ENCODE results near the gene IL17RC. TPM values are rescaled to one million over a fixed set of nuclear protein-coding genes. Genes with fewer than 3 reads are reported as not detected.
A peak's percentile ranks its signal among the peaks of the same experiment; 100 is the strongest.

IL17RC gene
- total RNA-seq, 4 donors from 2014 or later: 22.3 to 125 (median 123) TPM

DNA sequence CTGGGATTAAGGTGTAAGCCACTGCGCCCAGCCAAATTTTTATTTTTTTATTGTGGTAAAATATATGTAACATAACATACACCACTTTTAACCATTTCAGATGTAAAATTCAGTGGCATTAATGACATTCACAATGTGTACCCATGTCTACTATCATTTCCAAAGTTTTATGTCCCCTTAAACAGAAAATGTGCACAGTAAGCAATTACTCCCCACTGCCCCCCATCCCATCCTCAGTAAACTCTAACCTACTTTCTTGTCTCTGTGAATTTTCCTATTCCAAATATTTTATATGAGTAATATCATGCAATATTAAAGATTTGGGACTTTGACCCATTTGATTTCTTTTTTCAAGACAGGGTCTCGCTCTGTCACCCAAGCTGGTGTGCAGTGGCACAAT, 49.9 kb downstream of the IL17RC start:
- TF ChIP-seq POLR2A (IDR thresholded peaks at IDR 0.05): no peak
- TF ChIP-seq, protein P1, sequence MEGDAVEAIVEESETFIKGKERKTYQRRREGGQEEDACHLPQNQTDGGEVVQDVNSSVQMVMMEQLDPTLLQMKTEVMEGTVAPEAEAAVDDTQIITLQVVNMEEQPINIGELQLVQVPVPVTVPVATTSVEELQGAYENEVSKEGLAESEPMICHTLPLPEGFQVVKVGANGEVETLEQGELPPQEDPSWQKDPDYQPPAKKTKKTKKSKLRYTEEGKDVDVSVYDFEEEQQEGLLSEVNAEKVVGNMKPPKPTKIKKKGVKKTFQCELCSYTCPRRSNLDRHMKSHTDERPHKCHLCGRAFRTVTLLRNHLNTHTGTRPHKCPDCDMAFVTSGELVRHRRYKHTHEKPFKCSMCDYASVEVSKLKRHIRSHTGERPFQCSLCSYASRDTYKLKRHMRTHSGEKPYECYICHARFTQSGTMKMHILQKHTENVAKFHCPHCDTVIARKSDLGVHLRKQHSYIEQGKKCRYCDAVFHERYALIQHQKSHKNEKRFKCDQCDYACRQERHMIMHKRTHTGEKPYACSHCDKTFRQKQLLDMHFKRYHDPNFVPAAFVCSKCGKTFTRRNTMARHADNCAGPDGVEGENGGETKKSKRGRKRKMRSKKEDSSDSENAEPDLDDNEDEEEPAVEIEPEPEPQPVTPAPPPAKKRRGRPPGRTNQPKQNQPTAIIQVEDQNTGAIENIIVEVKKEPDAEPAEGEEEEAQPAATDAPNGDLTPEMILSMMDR (IDR thresholded peaks at IDR 0.05): no peak
- Histone ChIP-seq H3K36me3 (peaks cover 0 to 87% (median 0%) of the 10 kb centered on the region in 3 donors), H3K9me3 (no peaks in the 10 kb centered on the region), H3K27me3 (no peaks in the 10 kb centered on the region), H3K27ac (no peak overlapping the region), H3K4me3 (no peak overlapping the region), H3K4me1 (no peaks in the 10 kb centered on the region)
- no peak for DNase-seq

DNA sequence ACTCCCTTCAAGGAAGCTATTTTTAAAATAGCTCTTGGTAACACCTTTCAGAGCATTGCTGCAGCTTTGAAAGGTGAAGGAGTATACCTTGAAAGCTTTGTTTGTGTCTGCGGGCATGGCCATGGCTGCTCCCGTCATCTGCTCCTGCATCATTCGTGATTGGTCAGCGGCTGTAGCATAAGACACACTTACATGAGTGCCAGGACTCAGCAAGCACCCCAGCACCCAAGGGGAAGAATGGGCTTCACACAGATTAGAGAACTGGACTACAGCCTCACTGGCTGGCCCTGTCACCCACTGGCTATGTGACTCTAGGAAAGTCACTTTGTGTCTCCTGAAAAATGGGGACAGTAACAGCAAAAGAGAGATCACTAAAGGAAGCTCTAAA, 52.7 kb downstream of the IL17RC start:
- Histone ChIP-seq H3K4me3 (no peak overlapping the region), H3K9me3 (no peaks in the 10 kb centered on the region), H3K4me1 (no peaks in the 10 kb centered on the region), H3K36me3 (peaks cover 0 to 92% (median 0%) of the 10 kb centered on the region in 3 donors), H3K27ac (no peak overlapping the region), H3K27me3 (no peaks in the 10 kb centered on the region)
- TF ChIP-seq, protein P1 (IDR thresholded peaks at IDR 0.05): no peak
- no peak for TF ChIP-seq POLR2A (IDR thresholded peaks at IDR 0.05)
- no peak for DNase-seq

DNA sequence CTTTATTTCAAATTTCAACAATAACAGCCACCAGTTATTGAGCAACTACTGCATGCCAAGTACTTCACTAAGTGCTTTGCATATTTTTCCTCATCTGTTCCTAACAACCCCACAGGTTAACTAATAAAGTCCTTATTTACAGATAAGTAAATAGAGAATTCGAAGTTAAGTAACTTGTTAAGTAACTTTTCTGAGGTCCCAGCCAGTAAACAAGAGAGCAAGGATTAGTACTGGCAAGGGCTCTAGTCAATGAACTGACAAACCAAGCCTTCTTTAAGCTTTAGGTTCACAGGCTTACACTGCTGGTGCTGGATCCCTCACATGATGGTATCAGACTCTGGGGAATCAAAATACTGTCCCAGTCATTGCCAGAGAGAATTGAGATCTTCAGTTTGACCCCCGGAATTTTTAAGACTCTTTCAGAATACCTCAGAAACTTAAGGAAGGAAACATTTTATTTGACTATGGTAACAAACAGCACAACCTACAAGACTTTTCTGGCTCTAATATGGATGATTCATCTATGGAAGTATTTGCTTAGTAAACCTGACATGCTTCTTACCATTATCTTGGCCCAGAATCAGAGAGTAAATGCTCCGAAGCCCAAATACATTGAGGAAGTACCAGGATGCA, 53.2 kb downstream of the IL17RC start:
- H3K36me3 ChIP-seq: peaks cover 0 to 92% (median 0%) of the 10 kb centered on the region in 3 donors
- H3K4me1 ChIP-seq: no peaks in the 10 kb centered on the region
- H3K27me3 ChIP-seq: no peaks in the 10 kb centered on the region
- TF ChIP-seq, protein P1 (IDR thresholded peaks at IDR 0.05): no peak
- TF ChIP-seq POLR2A (IDR thresholded peaks at IDR 0.05): no peak
- H3K9me3 ChIP-seq: no peaks in the 10 kb centered on the region
- no peak for DNase-seq
- no peak overlapping the region for H3K27ac ChIP-seq
- H3K4me3 ChIP-seq: no peak overlapping the region

DNA sequence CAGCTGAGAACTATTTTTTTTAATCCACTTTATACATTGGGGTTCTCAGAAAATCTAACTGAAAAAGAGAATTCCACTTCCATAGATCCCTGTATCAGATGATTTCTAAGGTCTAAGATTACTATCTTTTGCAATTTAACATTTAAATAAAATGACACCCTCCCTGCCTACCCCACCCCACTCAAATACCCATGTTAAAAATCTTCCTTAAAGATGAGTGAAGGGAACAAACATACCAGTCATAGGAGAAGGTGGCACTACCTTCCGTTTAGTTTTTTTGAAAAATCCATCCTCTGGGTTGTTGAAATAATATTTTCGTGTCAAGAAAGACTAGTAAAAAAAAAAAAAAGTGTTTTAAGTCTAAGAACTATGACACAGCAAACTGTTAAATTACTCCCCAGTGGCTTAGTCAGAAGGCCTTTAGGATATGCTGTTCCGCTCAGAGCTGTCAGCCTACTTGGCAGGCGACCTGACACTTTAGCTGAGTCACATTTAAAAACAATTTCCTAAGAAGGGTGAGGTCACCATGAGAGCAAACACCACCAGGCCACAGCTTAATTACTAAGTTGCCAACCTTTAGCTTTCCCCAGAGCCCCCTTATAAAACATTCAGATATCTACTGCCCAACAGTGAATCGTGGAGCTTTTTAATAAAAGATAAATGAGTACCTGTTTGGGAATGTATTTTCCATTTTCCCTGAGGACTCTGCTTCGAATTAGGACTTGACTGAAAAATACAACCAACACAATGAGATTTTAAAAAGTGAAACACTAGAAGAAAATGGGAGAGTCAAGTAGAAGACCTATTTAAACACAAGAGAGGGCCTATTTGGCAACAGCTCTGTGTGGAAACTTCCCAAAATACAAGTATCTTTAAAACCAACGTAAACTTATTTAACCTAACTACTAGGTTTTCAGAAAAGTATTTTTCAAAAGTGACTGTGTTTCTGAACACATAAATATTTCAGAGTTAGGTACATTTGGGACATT, 60.1 kb downstream of the IL17RC start:
- TF ChIP-seq, protein P1 (IDR thresholded peaks at IDR 0.05): no peak
- no peak for TF ChIP-seq POLR2A (IDR thresholded peaks at IDR 0.05)
- Histone ChIP-seq H3K27me3 (no peaks in the 10 kb centered on the region), H3K9me3 (no peaks in the 10 kb centered on the region), H3K4me1 (no peaks in the 10 kb centered on the region), H3K27ac (peak overlapping the region in 3 of 4 donors; percentile 34 to 55 (median 55)), H3K4me3 (no peak overlapping the region), H3K36me3 (peaks cover 0 to 56% (median 0%) of the 10 kb centered on the region in 3 donors)
- peak in 1 of 3 donors; percentile 70 for DNase-seq

DNA sequence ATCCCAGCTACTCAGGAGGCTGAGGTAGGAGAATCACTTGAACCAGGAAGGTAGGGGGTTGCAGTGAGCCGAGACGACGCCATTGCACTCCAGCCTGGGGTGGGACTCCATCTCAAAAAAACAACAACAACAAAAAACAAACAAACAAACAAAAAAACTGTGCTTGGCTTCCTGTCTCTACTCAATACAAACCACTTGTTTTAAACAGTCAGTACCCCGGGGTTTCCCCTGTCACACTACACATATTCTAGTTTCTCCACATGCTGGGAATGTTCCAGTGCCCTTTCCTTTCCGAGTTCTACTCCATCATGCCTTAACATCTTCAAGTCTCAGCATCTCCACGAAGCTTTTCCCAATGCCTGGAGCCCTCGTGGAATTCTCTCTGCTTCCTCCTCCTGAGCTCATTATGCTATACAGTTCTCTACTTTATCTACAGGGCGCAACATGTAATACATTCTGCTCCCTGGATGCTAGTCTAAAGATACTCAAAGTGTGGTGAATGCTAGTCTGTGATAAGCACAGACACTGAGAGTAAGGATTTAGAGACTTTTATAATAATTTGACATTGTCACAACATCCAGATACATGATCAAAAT, 61.9 kb downstream of the IL17RC start:
- no peak for TF ChIP-seq POLR2A (IDR thresholded peaks at IDR 0.05)
- TF ChIP-seq, protein P1 (IDR thresholded peaks at IDR 0.05): no peak
- Histone ChIP-seq H3K4me1 (no peaks in the 10 kb centered on the region), H3K9me3 (no peaks in the 10 kb centered on the region), H3K36me3 (peaks cover 0 to 44% (median 0%) of the 10 kb centered on the region in 3 donors), H3K27ac (no peak overlapping the region), H3K27me3 (no peaks in the 10 kb centered on the region), H3K4me3 (no peak overlapping the region)
- no peak for DNase-seq

Data from Peyer's patch (tissue), 4 donors.